HG03457 (cell line): ENCODE results near the gene EFNA1.

Experiments
- ATAC-seq: cut with Tn5 transposase; IDR thresholded peaks from one replicate; pipeline ENCODE4 v1.9.1; 2021; ENCODE audit warnings: moderate number of reproducible peaks; ENCODE audit not compliant: unreplicated experiment

Gene EFNA1

GRCh38 chr1:155123801-155124200 lies 3.9 kb upstream of the EFNA1 start:
- ATAC-seq, result no peak

DNA sequence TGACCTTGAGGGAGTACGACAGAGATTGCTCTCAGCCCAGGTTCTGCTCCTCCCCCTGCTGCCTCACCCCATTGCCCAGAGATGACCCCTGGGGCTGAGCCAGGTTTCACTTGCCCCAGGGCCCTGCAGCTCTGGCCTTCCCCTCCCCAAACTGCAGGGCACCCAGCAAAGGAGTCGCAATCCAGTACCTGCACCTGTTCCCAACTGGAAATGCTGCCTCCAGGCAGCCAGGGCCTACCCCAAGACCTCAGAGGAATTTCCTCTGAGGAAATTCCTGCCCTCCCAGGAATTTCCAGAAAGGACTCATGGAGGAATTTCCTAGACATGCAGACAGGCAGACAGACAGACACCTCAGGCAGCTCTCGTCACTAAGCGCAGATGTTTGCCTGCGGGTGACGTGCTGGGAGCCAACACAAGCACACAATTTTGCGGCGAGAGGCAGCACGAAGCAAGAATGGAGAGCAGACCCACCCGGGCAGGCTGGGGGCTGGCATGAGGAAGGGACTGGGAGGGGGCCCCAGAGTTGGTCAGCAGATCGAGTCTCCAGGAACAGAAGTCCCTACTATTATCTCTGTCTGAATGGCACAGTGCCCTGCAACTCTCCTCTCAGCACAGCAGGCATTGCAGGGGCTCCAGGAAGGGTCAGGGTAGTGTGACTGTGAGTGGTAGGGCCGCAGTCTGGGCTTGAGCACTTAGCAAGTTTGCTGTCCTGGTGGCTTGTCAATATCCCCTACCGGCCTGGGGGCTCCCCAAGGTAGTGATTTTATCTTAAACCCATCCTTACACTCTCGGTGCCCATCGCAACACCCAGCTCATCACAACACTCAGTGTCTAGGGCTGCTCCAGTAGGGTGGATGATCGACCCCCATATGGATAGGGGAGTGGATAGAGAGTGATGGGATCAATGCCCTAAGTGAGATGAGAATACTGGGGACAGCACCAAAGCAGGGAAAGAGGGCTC lies 2.9 kb upstream of the EFNA1 start:
- no peak for ATAC-seq

DNA sequence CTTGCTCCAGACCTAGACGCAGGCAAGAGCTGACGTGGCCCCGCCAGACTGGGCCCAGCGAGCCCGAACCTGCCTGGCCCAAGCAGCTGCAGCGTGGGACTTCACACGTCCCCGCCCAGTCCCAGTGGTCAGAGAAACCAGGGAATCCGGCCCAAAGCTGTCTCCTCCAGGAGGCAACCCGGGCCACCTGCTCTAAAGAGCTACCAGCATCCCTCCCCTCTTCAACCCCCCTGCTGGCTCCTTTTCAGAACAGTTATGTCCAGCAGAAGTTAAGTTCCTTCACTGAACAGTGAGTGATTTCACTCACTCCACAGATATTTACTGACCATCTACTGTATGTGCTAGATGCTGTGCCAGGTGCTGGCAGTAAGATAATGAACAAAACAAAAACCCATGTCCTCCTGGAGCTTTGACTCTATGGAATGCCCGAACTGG lies 2.1 kb upstream of the EFNA1 start:
- ATAC-seq, result no peak

DNA sequence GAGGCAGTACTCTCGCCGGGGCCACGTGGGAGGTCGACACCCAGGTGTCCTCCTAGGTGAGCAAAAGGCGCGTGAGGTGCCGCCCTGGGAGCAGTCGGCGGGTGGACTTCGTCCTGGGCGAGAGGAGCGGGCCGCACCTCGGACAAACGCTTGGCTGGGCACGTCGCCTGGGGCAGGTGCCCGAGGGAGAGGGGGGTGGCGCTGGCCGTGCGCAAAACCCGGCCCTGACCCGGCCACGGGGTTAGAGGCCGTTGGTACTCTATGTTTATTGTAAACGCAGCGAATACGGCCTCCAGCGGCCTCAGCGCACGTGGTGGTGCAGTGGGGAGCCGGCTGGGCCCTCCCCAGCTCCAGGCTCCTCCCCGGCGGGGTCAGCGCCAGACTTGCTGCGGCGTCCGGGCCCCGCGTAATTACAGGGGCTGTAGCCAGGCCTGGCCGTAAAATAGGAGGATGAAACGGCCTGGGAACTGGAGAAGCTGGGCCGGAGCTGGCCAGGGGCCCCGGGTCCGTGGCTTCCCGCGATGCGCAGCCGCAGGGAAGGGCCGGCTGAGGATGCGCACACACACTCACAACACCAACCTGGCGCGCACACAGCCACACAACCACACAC lies 1.6 kb upstream of the EFNA1 start:
- no peak for ATAC-seq

- no peak for ATAC-seq
Measured at GRCh38 chr1:155126556-155127104, 1.0 kb upstream of the EFNA1 start.

GRCh38 chr1:155127967-155128754 lies 485 bp downstream of the EFNA1 start:
- ATAC-seq, result no peak

DNA sequence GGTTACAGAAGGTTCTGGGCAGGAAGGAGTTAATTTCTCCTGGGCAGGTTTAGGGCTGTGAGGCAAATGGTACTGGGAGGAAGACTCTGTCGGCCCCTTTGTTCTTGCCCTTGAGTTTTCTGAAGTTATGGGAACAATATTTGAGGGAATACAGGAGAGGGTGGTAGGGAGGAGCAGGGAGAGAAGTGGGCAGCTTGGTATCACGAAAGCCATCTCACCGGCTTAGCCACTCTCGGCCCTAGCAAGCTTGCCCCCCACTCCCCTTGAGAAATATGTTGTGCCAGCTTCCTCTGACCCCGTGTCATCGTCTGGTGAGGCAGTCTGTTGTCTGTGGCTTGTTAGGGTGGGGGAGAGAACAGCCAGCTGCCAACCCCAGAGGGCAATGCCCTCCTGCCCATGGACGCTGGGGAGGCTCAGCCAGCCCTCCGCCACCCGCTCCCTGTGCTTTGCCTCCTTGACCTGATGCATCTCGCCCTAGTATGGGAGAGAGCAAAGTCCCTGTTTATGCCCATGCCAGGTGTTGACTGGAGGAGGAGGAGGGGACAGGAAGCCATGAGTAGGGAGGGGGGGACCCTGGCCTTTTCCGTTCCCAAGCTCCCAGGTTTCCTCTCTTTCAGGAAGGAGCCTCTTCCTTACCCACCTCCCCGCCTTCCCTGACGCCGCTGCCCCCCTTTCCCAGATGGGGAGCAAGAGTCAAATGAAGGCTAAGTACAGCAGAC lies 1.2 kb downstream of the EFNA1 start:
- ATAC-seq, result no peak

- no peak for ATAC-seq
Measured at GRCh38 chr1:155130272-155131006, 2.8 kb downstream of the EFNA1 start.

- no peak for ATAC-seq
Measured at GRCh38 chr1:155131285-155131684, 3.6 kb downstream of the EFNA1 start.

DNA sequence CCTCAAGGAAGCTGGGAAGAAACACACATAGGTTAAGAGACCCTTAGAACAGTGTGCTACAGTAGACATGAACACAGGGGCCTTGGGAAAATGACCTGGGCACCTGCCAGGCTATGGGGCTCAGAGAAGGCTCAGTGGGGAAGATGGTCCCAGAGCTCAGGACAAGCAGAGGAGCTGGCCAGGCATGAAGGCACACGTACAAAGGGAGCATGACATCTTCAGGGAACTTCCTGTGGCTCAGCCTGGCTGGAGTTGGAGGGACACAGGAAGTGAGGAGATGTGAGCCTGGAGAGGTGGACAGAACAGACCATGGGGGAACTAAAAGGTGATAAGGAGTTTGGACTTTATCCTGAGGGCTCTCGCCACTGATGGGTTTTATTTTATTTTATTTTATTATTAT lies 4.2 kb downstream of the EFNA1 start:
- no peak for ATAC-seq

GRCh38 chr1:155133799-155134281 lies 6.2 kb downstream of the EFNA1 start:
- no peak for ATAC-seq

DNA sequence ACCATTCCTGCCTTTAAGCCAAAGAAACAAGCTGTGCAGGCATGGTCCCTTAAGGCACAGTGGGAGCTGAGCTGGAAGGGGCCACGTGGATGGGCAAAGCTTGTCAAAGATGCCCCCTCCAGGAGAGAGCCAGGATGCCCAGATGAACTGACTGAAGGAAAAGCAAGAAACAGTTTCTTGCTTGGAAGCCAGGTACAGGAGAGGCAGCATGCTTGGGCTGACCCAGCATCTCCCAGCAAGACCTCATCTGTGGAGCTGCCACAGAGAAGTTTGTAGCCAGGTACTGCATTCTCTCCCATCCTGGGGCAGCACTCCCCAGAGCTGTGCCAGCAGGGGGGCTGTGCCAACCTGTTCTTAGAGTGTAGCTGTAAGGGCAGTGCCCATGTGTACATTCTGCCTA lies 6.6 kb downstream of the EFNA1 start:
- no peak for ATAC-seq

DNA sequence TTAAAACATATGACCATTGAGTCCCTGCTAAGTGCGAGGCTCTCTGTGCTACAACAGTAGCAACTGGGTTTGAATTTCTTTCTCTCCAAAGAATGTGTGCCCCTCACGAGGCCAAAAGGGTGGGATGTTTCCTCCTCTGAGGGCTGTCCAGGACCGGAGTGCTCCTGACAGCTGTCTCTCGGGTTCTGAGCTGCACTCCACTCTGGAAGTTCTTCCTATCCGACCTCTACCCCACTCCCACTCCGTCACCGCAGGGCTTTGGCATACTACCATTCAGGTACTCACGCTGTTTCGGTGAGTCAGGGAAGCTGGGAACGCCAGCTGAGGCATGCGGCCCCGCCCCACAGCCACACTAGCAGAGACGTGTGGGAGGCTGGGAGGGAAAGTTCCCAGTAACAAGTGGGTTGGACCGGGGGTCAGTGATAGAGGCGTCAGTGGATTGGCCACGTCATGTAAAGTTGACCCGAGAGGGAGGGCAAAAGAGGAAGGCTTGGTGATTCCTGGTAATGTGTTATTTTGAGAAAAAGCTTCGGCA lies 7.3 kb downstream of the EFNA1 start:
- no peak for ATAC-seq

- ATAC-seq, result peak; percentile 54
Measured at GRCh38 chr1:155135415-155136028, 7.8 kb downstream of the EFNA1 start, which contains the start of gene SLC50A1. Gene SLC50A1, plus strand, starts transcription at chr1:155135852. Its CDS starts 60 bp downstream, at chr1:155135912.

DNA sequence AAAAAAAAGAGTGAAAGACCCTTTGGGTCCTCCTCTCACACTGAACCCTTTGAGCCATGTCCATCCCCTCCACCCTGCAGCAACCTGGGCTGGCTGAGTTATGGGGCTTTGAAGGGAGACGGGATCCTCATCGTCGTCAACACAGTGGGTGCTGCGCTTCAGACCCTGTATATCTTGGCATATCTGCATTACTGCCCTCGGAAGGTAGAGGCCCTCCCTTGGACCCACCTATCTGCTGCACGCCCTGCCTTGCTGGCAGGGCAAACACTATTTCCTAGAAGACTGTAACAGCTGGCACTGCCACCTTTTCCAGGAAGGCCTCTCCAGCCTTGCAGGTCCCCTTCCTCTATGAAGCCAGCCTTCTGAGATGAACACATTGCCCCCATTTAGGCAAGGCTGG lies 9.1 kb downstream of the EFNA1 start:
- no peak for ATAC-seq

DNA sequence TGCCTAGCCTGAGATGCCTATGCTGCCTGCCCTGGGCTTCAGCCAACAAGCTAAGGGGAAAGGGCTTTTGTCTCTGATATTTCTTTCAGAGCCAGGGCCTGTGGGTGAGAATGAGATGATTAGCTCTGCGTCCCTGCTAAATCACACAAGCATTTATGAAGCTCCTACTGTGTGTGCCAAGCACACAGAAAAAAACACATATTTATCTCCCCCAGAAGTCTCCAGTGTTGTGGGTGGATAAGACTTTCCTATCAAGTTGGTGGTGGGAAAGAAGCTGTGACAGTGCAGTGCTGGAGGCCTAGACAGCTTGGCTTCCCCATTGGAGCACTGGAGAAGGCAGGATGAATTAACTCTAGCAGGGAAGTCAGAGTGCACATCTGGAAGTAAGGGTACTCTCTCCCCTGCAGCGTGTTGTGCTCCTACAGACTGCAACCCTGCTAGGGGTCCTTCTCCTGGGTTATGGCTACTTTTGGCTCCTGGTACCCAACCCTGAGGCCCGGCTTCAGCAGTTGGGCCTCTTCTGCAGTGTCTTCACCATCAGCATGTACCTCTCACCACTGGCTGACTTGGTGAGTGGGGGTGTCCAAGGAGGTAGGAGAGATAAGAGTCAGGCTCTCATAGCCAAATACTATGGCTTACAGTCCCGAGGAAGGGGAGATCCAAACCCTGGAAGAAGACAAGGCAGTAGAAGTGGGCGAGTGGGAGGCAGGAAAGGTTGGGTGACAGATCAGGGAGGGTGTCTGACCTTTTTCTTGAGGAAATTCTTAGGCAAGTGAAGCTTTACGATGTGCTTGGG lies 9.7 kb downstream of the EFNA1 start:
- no peak for ATAC-seq

DNA sequence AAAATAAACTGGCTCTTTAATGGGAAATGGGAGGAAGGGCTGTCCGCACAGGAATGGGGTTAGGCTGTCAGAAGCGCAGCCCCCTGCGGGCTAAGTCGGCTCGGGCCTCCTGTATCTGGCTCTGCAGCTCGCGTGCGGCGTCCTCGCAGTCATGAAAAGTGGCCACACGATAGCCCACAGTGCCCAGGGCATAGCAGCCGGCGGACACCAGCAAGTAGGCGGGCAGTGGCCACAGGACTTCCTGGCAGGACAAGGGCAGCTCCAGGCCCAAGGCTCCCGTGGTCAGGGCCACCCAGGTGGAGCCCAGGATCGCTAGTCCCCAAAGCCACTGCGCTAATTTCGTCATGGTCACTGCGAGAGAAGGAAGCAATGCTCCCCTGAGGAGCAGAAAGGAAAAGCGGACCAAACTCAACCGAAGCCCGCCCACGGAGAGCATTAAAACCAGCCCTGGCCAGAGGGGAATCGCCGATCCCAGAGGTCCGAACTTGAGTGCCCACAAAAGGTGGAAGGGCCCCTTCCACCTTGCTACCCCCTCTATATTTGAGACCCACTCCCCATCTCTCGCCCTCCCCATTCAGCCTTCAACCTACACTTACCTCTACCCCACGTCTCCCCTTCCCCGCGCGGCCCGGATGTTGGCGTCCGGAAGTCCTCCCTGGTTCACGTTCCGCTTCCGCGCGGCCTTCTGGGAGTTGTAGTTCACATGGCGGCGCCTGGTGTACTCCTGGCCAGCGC lies 12.4 kb downstream of the EFNA1 start, which contains the start of gene DPM3:
DPM3 (minus strand) TSS at position 637 of the 735 bp plus-strand sequence; CDS start at position 346, 291 bp downstream.
- ATAC-seq, result no peak
